IMR-90 (cell line): ENCODE measurements around the gene QTRT2.

ENCODE experiments used
- RCOR1 ChIP-seq: IDR thresholded peaks from 2 replicates; pipeline ENCODE4 v1.6.1; 2012; ENCODE audit warnings: mild to moderate bottlenecking, low read length, improper control_type of control experiment; ENCODE audit not compliant: insufficient replicate concordance
- RFX5 ChIP-seq: IDR thresholded peaks from 2 replicates; pipeline ENCODE4 v1.8.0; 2012; ENCODE audit warnings: low read depth, mild to moderate bottlenecking, low read length, moderate library complexity
- TF ChIP-seq, protein P1 (sequence below): conservative IDR thresholded peaks from 2 replicates; pipeline ENCODE4 v1.5.1; 2012; ENCODE audit warnings: mild to moderate bottlenecking, low read depth, low read length, improper control_type of control experiment

- no peak for TF ChIP-seq RFX5
- TF ChIP-seq, protein P1, sequence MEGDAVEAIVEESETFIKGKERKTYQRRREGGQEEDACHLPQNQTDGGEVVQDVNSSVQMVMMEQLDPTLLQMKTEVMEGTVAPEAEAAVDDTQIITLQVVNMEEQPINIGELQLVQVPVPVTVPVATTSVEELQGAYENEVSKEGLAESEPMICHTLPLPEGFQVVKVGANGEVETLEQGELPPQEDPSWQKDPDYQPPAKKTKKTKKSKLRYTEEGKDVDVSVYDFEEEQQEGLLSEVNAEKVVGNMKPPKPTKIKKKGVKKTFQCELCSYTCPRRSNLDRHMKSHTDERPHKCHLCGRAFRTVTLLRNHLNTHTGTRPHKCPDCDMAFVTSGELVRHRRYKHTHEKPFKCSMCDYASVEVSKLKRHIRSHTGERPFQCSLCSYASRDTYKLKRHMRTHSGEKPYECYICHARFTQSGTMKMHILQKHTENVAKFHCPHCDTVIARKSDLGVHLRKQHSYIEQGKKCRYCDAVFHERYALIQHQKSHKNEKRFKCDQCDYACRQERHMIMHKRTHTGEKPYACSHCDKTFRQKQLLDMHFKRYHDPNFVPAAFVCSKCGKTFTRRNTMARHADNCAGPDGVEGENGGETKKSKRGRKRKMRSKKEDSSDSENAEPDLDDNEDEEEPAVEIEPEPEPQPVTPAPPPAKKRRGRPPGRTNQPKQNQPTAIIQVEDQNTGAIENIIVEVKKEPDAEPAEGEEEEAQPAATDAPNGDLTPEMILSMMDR: no peak
- TF ChIP-seq RCOR1: no peak
These were observed 53.9 kb downstream of the QTRT2 start for GRCh38 chr3:114110439-114110838.
